ENCODE results near the gene USP11. TPM values are rescaled to one million over a fixed set of nuclear protein-coding genes. Genes with fewer than 3 reads are reported as not detected.

USP11 gene
- polyA plus RNA-seq, 1 experiment = 39.9 TPM

- CTCF ChIA-PET = no interaction called here
- no peak overlapping the region for H3K4me3 ChIP-seq (ENCODE audit: low read depth, low read length)
- H3K36me3 ChIP-seq (ENCODE audit: control insufficient read depth, insufficient read depth, low read length) = peaks cover 17% of the 10 kb centered on the region
- H3K27me3 ChIP-seq (ENCODE audit: control insufficient read depth, insufficient read depth, low read length) = no peaks in the 10 kb centered on the region
- POLR2A ChIA-PET = no interaction called here
- DNase-seq (ENCODE audit: low read depth) = no peak
- TF ChIP-seq CTCF (IDR thresholded peaks at IDR 0.05; ENCODE audit: insufficient read depth, low read depth, low read length) = no peak
These were observed 4.1 kb upstream of the USP11 start for GRCh38 chrX:47228550-47229270.

- peaks cover 11% of the 10 kb centered on the region for H3K36me3 ChIP-seq (ENCODE audit: control insufficient read depth, insufficient read depth, low read length)
These were observed 3.4 kb upstream of the USP11 start for GRCh38 chrX:47229427-47229826.

GRCh38 chrX:47230136-47230868 is 2.5 kb upstream of the USP11 start:
- CTCF ChIA-PET = no interaction called here
- no peak for TF ChIP-seq CTCF (IDR thresholded peaks at IDR 0.05; ENCODE audit: insufficient read depth, low read depth, low read length)
- Histone ChIP-seq H3K36me3 (ENCODE audit: control insufficient read depth, insufficient read depth, low read length) (peaks cover 8% of the 10 kb centered on the region), H3K4me3 (ENCODE audit: low read depth, low read length) (no peak overlapping the region), H3K27me3 (ENCODE audit: control insufficient read depth, insufficient read depth, low read length) (no peaks in the 10 kb centered on the region)
- POLR2A ChIA-PET = no interaction called here
- no peak for DNase-seq (ENCODE audit: low read depth)

More at GRCh38 chrX:47229427-47229826, 3.4 kb upstream of the USP11 start:
- H3K27me3 ChIP-seq (ENCODE audit: control insufficient read depth, insufficient read depth, low read length) = no peaks in the 10 kb centered on the region
- no peak for TF ChIP-seq CTCF (IDR thresholded peaks at IDR 0.05; ENCODE audit: insufficient read depth, low read depth, low read length)
- no peak overlapping the region for H3K4me3 ChIP-seq (ENCODE audit: low read depth, low read length)
- CTCF ChIA-PET = no interaction called here
- DNase-seq (ENCODE audit: low read depth) = no peak
- POLR2A ChIA-PET = no interaction called here

- H3K4me3 ChIP-seq (ENCODE audit: low read depth, low read length) = no peak overlapping the region
- DNase-seq (ENCODE audit: low read depth) = no peak
- ChIA-PET CTCF (no interaction called here), POLR2A (no interaction called here)
- peaks cover 8% of the 10 kb centered on the region for H3K36me3 ChIP-seq (ENCODE audit: control insufficient read depth, insufficient read depth, low read length)
- no peak for TF ChIP-seq CTCF (IDR thresholded peaks at IDR 0.05; ENCODE audit: insufficient read depth, low read depth, low read length)
- H3K27me3 ChIP-seq (ENCODE audit: control insufficient read depth, insufficient read depth, low read length) = no peaks in the 10 kb centered on the region
These were observed 1.6 kb upstream of the USP11 start for GRCh38 chrX:47231167-47231566.

- TF ChIP-seq CTCF (IDR thresholded peaks at IDR 0.05; ENCODE audit: insufficient read depth, low read depth, low read length) = no peak
- Histone ChIP-seq H3K4me3 (ENCODE audit: low read depth, low read length) (peak overlapping the region; percentile 68), H3K36me3 (ENCODE audit: control insufficient read depth, insufficient read depth, low read length) (peaks cover 4% of the 10 kb centered on the region), H3K27me3 (ENCODE audit: control insufficient read depth, insufficient read depth, low read length) (no peaks in the 10 kb centered on the region)
- CTCF ChIA-PET = no interaction called here
- no peak for DNase-seq (ENCODE audit: low read depth)
- POLR2A ChIA-PET = no interaction called here
These were observed 509 bp upstream of the USP11 start for GRCh38 chrX:47232197-47232802.

All from BJ (cell line).